HG03159 (cell line): ENCODE measurements around the gene POLE3.
"Not testable (repeated sequence)": the region's sequence is repeated elsewhere in the genome, so short reads cannot be mapped to it uniquely, and the experiment has no call there.

Experiments used
- ATAC-seq: cut with Tn5 transposase; IDR thresholded peaks from one replicate; pipeline ENCODE4 v1.9.1; 2021; ENCODE audit warnings: mild to moderate bottlenecking, moderate library complexity; ENCODE audit not compliant: unreplicated experiment

The POLE3 gene

DNA sequence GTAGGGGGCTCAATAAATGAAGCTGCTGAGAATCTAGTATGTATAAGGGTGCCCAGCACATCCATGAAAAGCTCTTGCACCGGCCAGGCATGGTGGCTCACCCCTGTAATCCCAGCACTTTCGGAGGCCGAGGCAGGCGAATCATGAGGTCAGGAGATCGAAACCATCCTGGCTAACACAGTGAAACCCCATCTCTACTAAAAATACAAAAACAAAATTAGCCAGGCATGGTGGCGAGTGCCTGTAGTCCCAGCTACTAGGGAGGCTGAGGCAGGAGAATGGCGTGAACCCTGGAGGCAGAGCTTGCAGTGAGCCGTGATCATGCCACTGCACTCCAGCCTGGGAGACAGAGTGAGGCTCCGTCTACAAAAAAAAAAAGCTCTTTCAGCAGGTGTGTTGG lies 4.1 kb downstream of the POLE3 start:
- not testable (repeated sequence) for ATAC-seq

DNA sequence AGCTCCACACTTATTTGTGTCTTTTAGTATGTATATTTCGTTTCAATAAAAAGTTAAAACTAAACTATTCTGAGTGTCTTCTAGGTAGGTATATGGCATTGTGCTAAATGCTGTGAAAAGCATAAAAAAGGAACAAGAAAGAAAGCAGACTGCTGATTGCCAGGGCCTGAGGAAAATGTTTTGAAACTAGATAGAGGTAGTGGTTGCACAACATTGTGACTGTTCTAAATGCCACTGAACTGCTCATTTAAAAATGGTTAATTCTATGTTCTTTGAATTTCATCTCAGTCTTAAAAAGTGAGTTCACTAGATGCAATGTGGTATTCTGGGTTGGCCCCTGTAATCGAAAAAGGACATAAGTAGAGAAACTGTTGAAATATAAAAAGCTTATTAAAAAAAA lies 6.8 kb downstream of the POLE3 start:
- ATAC-seq, result no peak

DNA sequence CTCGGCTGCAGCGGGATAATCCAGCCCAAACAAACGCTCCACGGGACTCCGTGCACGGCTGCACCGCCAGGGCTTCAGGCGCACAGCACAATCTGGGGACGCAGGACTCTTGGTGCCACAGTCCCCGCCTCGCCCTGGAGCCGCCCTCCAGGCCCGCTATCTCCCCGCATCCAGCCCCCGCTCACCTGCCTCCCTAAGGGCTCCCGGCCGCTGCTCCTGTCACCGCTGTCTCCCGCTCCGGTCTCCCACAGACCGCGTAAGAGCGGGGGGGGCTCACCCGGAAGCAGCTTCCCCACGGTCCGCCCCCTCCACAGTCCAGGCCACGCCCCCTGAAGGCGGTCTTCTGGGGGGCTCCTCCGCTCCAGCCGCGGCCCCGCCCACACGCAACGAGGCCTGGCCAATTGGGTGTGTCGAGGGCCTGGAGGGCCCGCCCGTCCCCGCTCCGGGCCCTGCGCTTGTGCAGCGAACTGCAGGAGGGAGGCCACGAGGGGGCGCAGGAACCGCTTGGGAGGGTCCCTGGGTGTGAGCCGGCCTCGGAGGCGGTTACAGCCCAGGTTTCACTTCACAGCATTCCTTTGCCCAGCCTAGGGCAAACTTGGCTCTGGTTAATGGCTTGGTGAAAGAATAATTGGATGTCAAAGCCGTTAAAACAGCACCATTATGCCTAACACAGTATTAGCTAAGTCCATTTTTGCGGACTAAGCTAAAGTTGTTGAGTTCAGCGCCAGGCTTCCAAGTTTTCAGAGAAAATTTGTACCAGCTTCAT lies 9.3 kb downstream of the POLE3 start, which contains the start of gene ALAD:
TSS of gene ALAD (minus strand) at position 258 of the 766 bp plus-strand sequence. CDS start 7,725 bp downstream, outside the sequence.
- peak; percentile 98 for ATAC-seq

DNA sequence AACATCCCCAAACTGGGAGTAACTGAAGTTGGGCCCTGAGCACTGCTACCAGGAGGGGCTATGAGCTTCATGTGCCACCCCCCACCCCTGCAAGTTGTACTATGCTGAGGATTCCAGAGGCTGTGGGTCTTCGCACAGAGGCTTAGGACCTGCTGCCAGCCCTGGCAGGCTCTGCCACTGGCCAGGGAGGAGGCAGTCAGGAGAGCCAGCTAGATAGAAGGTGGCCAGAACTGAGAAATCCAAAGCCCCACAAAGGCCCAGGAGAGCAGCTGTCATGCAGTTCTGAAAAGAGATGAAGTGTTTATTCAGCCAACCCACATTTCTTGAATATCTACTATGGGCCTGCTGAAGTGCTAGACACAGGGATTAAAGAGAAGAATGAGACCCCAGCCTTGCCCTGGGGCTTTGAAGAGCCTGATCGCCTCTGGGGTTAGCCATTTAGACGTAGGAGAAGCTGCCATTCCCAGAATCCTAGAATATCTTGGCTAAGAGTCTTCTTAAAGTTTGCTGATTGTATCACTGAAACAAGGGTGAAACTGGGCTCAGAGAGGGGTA lies 10.8 kb downstream of the POLE3 start:
- ATAC-seq, result no peak

DNA sequence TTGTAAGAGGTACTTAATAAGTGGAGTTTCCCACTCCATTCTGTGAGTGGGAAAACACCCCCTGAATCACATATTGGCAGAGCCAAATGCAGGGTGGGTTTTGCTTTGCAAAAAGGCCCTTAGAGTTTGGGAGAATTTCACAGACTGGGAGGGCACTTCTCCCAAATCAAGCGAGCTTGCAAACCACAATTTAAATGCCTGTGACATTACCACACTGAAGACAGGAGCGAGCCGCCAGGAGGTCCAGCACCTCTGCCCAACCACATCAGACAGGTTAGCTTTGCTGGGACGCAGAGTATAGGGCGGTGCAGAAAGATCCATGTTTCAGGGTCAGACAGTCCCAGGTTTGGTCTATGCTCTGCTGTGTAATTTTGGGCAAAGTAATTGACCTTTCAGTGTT lies 11.7 kb downstream of the POLE3 start:
- ATAC-seq, result no peak

DNA sequence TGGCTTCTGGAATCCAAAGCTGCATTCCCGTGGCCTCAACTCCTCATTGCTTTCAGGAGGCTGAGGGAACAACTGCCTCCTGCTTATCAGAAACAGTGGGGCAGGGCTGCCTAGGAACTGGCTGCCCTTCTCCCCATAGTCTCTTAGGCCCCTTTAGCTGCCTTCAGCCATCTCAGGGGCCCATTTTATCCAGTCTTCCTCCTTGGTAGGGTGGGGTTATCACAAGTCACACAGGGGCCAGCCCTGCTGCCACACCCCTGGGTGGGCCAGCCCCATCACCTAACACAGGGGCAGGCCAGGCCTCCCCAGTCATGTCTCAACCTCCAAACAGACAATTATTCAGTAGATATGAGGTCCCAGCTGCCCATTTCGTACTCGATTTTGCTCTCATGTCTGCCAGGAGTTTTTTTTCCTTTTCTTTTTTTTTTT lies 13.3 kb downstream of the POLE3 start:
- ATAC-seq, result no peak

DNA sequence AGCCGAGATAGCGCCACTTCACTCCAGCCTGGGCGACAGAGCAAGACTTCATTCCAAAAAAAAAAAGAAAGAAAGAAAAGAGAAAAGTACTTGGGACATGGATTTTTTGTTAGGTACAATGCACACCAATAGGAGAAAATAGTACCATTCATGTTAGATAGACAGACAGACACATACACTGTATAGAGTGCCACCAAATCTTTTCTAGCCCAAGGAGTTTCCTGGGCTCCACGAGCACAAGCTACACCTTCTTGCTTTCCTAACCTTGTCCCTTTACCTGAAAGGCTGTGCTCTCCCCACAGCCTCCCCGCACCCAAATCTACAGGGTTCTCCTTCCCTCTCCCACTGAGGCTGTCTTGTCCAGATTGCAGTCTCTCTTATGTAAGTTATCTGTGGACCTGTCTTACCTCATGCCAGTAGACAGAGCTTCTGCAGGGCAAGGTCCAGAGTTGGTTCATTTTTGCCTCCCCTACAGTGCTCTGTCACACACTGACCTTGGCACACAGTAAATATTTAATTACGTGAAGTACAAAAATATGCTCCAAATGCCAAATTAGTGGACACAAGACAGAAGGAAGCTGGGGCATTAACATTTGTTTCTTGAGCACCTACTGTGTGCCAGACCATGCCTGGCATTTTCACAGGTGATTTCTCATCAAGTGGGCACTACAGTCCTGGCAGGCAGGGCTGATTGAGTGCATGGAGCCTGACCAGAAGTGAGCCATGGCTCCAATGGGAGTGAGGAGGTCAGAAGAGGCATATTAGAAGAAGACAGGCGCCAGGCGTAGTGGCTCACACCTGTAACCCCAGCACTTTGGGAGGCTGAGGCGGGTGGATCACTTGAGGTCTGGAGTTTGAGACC lies 15.2 kb downstream of the POLE3 start:
- ATAC-seq, result no peak

DNA sequence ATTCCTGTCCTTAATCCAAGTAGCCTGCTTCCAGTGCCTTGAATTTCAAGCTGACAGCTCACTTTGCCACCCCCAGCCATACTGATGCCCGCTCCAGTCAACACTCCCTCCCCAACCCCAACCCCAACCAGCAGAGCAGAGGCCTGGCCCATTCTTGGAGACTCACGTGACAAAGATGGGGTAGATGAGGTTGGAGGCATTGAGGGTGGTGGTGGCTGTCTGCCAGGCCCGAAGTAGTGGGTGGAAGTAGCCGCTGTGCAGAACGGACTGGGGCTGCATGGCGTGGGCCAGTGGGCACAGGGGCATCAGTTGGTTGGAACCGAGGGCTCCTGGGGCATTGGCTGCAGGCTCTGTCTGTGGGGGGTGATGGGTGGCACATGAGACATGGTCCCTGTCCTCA lies 17.2 kb downstream of the POLE3 start:
- no peak for ATAC-seq

DNA sequence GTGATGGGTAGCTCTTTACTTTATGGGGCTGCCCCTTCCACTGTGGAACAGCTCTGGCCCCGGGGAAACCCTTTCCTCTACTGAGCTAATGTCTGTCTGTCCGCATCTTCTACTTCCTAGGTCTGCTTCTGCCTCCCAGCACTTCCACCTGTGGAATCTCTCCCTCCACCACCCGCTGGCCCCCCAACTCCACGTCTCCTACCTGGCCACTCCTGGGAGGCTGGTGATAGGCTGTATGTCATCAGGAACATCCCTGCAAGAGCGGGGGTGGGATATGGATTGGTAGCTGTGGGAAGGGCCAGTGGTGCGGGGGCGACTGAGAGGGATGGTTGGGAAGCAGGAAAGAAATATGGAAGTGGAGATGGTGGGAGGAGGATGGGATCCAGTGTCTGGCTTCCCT lies 18.6 kb downstream of the POLE3 start:
- ATAC-seq, result no peak

DNA sequence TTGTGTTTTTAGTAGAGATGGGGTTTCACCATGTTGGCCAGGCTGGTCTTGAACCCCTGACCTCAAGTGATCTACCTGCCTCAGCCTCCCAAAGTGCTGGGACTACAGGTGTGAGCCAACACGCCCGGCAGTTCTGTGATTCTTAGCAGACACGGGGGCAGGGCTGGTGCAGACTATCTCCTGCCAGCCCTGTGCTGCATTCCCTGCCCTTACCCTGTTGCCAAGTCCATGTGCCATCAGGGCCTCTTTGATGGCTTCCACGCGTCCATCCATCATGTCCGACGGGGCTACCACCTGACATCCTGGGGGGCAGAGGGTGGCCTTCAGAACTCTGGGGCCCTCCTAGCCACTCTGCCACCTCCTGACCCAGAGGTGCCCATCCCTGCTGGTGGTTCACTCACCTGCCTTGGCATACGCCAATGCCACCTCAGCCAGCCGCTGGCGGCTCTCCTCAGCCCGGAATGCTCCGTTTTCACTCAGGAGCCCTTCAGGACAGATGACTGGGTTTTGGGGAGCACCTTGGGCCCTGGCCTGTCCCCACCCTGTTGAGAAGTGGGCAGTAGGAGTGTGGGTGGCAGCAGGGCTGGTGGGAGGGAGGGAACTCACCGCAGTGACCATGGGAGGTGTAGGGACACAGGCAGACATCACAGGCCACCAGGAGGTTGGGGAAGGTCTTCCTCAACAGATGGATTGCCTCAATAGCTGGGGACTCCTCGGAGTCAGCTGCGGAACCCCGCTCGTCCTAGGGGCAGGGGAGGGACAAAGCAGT lies 20.1 kb downstream of the POLE3 start:
- ATAC-seq, result no peak

DNA sequence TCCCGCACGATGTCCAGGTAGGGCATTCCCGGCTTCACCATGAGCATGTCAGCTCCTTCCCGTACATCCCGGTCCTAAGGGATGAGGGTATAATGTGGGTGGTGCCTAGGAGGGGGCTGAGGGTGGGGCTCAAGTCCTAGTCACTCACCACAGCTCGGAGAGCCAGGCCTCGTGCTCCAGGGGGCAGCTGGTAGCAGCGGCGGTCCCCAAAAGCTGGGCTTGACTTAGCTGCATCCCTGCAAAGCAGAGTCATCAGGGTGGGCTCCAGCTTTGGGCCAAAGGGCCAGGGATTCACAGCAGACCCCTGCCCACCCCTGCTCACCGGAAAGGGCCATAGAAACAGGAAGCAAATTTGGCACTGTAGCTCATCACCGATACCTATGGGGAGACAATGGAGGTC lies 21.0 kb downstream of the POLE3 start:
- ATAC-seq, result no peak

DNA sequence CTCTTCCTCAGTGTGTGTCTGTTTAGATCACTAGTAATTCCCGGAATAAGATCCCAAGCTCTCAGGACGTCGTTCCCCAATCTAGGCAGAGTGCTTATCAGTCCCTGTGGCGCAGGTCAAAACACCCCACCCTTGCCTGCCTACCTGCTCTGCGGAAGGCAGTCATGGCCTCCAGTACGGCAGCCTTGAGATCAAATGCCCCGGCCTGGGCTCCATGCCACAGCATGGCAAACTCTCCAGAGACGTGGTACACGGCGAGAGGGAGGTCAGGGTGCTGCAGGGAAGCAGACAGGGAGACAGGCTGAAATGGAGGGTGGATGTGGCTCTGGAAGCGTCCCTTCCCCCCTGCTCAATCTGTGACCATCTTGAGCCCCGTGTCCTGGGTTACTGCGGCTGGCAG lies 21.6 kb downstream of the POLE3 start:
- ATAC-seq, result no peak

DNA sequence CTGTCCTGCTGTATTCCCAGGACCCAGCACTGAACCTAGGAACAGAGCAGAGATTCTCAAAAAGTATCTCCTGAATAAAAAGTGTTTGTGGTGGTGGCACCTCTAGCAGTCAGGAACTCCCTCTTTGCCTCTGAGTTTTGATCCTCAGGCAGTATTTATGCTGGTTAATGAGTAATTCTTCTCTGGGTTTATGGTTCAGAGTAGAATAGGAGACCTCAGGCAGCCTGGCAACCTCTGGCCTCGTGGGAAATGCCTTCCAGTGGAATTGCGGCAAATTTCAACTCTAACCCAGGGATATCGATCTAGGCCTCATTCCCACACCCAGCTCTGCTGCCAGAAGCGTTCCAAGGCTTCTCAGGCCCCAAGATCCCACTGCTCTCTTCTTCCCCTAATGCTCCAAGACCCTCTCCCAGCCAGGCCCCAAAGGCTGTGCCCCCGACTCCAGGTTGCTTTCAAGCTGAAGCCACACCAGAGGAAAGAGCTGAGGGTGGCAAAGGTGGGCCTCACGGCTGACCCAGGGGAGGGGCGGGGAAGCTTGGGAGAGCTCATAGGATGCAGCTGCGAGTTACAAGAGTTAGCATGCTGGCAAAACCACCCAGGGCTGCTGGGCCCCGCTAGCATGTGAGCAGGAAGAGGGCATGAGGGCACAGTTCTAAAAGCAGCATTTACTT lies 22.8 kb downstream of the POLE3 start:
- ATAC-seq, result no peak

DNA sequence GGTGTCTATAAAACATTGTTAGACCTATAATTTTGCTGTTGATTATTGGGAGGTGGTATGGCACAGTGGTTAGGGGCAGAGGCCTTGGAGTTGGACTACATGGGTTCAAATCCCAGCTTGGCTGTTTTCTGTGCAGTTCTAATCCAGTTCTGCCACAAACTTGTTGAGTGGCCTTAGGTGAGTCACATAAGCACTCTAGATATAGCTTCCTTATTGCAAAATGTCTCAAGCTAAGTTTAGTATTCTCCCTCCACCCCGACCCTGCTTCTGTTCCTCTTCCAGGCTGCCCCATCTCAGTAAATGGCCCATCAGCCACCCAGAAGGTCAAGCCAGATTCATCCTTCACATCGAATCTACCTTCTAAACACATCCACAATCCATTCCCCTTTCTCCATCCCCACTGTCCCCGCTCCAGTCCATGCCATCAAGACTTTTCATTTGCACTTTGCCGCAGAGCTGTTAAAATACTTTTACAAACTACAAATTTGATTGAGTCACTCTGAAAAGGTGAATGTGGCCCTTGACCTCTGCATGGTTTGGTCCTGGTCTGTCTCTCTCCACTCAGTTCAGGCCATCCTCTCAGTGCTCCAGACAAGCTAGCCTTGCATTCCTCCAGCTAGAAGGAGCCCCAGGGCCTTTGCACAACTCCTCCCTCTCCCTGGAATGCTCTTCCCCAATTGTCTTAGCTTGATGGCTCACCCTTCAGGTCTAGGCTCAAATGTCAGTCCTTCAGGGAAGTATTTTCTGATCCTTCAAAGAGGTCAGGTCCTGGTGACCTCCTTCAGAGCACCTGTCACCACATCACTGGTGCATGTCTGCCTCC lies 23.7 kb downstream of the POLE3 start:
- ATAC-seq, result no peak

DNA sequence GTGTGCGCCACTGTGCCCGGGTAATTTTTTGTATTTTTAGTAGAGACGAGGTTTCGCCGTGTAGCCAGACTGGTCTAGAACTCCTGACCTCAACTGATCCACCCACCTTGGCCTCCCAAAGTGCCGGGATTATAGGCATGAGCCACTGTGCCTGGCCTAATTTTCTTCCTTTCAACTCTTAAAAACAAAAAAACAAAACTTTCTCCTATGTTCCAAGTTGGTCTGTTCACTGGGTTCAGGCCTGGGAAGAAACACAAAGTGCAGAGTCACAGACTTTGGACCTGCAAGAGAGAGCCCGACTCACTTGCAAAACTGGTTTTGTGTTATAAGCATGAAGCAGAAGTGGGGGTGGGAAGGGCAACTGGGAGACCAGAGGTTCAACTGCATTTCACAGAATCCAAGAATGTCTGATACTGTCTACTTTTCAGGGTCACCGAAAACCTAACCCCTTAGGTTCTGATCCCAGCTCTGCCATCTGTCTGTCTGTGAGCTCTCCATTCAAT lies 28.5 kb downstream of the POLE3 start:
- no peak for ATAC-seq

DNA sequence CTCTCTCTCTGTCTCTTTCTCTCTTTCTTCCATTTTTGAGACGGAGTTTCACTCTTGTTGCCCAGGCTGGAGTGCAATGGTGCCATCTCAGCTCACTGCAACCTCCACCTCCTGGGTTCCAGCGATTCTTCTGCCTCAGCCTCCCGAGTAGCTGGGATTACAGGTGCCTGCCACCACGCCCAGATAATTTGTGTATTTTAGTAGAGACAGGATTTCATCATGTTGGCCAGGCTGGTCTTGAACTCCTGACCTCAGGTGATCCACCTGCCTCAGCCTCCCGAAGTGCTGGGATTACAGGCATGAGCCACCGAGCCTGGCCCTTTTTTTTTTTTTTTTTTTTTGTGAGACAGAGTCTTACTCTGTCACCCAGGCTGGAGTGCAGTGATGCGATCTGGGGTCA lies 29.0 kb downstream of the POLE3 start:
- not testable (repeated sequence) for ATAC-seq

DNA sequence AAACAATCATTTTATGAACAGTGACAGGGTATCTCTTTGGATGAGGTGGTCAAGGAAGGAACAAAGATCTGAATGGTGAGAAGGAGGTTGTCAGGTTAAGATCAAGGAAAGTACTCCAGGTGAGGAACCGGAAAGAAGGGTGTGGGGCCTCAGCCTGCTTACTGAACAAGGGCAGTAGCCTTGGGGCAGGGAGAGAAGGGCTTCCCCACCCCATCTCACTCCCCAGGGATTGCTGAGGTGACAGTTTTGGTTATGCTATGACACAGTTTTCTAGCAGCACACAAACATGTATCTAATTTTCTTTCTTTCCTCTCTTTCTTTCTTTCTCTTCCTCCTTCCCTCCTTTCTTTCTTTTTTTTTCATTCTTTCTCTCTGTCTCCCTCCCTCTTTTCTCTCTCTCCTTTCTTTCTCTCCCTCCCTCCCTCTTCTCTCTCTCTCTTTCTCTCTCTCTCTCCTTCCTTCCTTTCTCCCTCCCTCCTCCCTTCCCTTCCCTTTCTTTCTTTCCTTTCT lies 29.6 kb downstream of the POLE3 start:
- ATAC-seq, result peak; percentile 47

DNA sequence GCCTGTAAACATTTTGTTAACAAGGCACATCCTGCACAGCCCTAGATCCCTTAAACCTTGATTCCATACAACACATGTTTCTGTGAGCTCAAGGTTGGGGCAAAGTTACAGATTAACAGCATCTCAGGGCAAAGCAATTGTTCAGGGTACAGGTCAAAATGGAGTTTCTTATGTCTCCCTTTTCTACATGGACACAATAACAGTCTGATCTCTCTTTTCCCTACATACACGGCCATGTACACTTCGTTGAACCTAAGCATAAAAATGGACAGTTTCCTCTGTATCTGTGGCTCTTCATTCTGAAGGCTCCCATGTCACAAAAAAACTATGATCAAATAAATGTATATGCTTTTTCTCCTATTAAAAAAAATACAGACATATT lies 30.7 kb downstream of the POLE3 start:
- ATAC-seq, result not testable (repeated sequence)
